Kidney tubule cell (primary cell): ENCODE data around the gene FUT6.
"Not testable (repeated sequence)": the region's sequence is repeated elsewhere in the genome, so short reads cannot be mapped to it uniquely, and the experiment has no call there.

ENCODE experiments used
- DNase-seq: peaks from one replicate; pipeline ENCODE4 v3.0.0-alpha.2; 2018; ENCODE audit warnings: low spot score

Gene FUT6

GRCh38 chr19:5839065-5840017, at the start of gene FUT6:
TSS of gene FUT6 (minus strand) at chr19:5839702. CDS start at chr19:5832567, 7,135 bp downstream.
- no peak for DNase-seq

GRCh38 chr19:5884065-5884811, 44.7 kb upstream of the FUT6 start:
- not testable (repeated sequence) for DNase-seq

- DNase-seq = not testable (repeated sequence)
Observed at GRCh38 chr19:5883157-5883873, 43.8 kb upstream of the FUT6 start.

GRCh38 chr19:5882421-5882968, 43.0 kb upstream of the FUT6 start:
- no peak for DNase-seq

GRCh38 chr19:5881543-5882299, 42.2 kb upstream of the FUT6 start:
- DNase-seq = no peak

- DNase-seq = peak; percentile 73
Observed at GRCh38 chr19:5880604-5881078, 41.1 kb upstream of the FUT6 start.

- no peak for DNase-seq
Observed at GRCh38 chr19:5880196-5880595, 40.7 kb upstream of the FUT6 start.

- no peak for DNase-seq
Observed at GRCh38 chr19:5877882-5878281, 38.4 kb upstream of the FUT6 start.

GRCh38 chr19:5877427-5877826, 37.9 kb upstream of the FUT6 start:
- DNase-seq = no peak

GRCh38 chr19:5874496-5874895, 35.0 kb upstream of the FUT6 start:
- DNase-seq = peak; percentile 57

- no peak for DNase-seq
Observed at GRCh38 chr19:5873617-5874199, 34.2 kb upstream of the FUT6 start.

- DNase-seq = no peak
Observed at GRCh38 chr19:5870986-5871394, 31.5 kb upstream of the FUT6 start.

GRCh38 chr19:5867201-5868136, 28.0 kb upstream of the FUT6 start:
- DNase-seq = no peak

GRCh38 chr19:5865772-5866171, 26.3 kb upstream of the FUT6 start:
- no peak for DNase-seq

GRCh38 chr19:5864725-5865486, 25.4 kb upstream of the FUT6 start:
- no peak for DNase-seq

- DNase-seq = no peak
Observed at GRCh38 chr19:5864013-5864720, 24.7 kb upstream of the FUT6 start.

GRCh38 chr19:5863030-5863665, 23.6 kb upstream of the FUT6 start:
- no peak for DNase-seq
